DND-41 (cell line): ENCODE measurements around the gene NTM.

ENCODE experiments used
- CTCF ChIP-seq: IDR thresholded peaks from 2 replicates; pipeline ENCODE4 v1.5.1; 2012; ENCODE audit warnings: borderline replicate concordance, low read length, moderate library complexity, mild to moderate bottlenecking; ENCODE audit not compliant: poor library complexity, severe bottlenecking; ENCODE audit errors: extremely low read depth
- EZH2 ChIP-seq: IDR thresholded peaks from 3 replicates; pipeline ENCODE4 v1.6.1; 2012; ENCODE audit warnings: borderline replicate concordance, low read depth, mild to moderate bottlenecking, moderate library complexity, low read length, inconsistent platforms; ENCODE audit not compliant: severe bottlenecking

- TF ChIP-seq CTCF = no peak
- no peak for TF ChIP-seq EZH2
Observed at GRCh38 chr11:131851964-131852755, 481.7 kb downstream of the NTM start.
